Thyroid gland (tissue), 4 donors: ENCODE measurements around the gene DIS3L2.

Experiments used
- CTCF ChIP-seq, 6 experiments: fragments of 200-600 bp in 3 of 6; fragments of 450-650 bp in 3 of 6; sonication (generic) in 3 of 6; IDR thresholded peaks; one replicate each; pipeline ENCODE4 v1.5.1; 2016 to 2019; ENCODE audit warnings: antibody characterized with exemption in 6 of 6, mild to moderate bottlenecking in 2 of 6, inconsistent platforms in 1 of 6, moderate library complexity in 1 of 6
- POLR2A ChIP-seq, 2 donors: fragments of 450-650 bp; IDR thresholded peaks; one replicate each; pipeline ENCODE4 v1.6.1; 2017; ENCODE audit warnings: antibody characterized with exemption in 2 of 2, mild to moderate bottlenecking in 2 of 2, moderate library complexity in 1 of 2

- TF ChIP-seq CTCF (IDR thresholded peaks at IDR 0.05) = no peak
- no peak for TF ChIP-seq POLR2A (IDR thresholded peaks at IDR 0.05)
Observed at GRCh38 chr2:232023426-232023825, 61.9 kb downstream of the DIS3L2 start.
